ENCODE measurements around the gene PLXNA2.

Gene PLXNA2

DNA sequence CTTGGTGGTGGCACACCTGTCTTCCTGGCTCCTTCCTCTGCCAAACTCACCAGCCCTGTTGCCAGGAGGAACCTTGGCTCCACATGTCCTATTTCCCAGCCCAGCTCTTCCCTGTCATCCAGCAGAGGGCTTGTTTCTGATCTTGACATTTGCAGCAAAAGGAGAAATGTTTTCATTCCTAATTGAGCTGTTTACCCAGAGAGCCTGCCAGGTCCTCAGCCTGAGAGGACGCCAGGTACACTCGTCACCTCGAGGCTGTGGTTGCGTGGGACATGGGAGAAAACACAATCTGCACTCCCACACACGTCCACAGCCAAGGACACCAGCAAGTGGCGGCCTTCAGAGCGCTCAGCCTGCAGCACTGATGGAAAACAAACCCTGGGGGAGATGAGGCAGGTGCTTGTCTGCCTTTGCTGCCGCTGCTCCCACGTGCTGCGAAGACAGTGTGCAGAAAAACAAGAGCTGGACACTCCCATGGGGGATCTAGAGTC lies 200.4 kb downstream of the PLXNA2 start:
- no peak for DNase-seq (ENCODE audit: low read depth in 2 of 2)

DNA sequence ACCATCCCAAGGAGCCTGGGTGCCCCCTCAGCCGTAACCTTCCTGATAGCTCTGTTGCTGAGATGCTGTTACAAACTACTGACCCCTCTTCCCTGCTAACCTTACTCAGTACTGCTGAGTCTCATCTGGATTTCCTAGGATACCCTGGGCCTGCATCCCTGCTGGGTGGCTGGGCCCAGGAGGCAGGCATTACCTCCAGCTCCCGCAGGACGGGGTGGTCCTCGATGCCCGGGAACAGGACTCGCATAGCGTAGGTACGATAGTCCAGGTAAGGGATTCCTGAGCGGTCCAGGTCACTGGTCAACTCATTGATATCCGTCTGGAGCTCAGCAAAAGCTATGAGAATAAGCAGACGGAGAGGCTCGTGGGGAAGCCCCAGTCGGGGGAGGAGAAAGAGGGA lies 201.3 kb downstream of the PLXNA2 start:
- no peak for DNase-seq (ENCODE audit: low read depth in 2 of 2)

DNA sequence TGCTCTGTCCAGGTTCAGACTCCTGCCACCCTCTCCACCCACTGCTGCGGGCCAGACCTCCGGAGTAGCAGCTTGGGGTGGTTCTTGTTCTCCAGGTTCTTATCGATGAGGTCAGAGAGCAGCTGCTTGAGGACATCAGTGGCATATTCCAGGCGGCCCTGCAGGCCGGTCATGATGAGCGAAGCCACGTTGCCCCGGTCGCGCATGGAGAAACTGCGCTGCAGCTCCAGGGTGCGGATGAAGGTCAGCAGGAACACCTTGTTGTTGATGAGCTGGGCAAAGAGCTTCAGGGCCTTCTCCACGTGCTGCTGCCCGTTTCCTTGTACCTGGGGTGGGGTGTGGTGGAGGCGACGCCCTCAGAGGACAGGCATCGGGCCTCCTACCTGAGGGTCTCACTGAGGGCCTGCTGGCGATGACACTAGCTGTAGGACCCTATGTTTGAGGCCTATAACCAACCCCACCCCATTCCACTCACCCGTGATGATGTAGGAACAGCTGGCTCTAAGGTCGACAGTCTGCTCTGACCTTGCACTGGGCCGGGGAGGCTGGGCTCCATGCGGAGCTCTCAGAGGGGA lies 202.1 kb downstream of the PLXNA2 start:
- no peak for DNase-seq (ENCODE audit: low read depth in 2 of 2)

DNA sequence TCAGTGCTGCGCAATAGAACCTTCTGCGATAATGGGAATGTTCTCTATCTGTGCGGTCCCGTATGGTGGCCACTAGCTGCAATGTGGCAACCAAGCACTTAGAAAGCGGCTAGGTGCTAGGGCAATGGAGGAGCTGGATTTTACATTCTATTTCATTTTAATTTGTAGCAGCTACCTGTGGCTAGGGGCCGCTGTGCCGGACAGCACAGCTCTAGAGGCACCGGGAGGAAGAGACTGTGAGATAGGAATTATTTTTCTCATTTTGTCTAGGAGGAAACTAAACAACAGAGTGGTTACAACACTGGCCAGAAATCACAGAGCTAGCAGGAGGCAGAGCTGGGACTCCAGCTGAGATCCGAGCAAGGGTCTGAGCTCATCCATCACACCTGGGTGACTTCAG lies 202.7 kb downstream of the PLXNA2 start:
- no peak for DNase-seq (ENCODE audit: low read depth in 2 of 2)

DNA sequence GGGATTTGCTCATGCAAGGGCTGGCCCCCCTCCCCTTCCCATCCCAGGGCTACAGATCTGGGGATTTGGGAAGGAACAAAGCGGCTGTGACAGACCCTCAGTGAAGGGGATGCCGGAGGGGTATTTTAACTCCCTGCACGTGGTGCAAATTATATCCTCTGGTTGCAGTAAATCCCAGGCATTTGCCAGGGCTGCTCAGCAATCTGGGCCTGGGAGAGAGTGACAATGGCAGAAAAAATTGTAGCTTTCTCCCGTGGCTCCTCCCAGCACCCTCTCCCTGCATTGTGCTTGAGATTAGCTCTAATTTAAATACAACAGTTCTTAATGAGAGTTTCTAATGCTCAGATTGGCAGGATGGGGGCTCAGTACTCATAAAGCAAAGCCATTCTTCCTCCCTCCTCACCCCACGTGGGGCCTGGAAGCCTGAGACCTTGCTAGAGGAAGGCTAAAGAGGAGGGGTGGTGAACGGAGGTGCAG lies 203.3 kb downstream of the PLXNA2 start:
- no peak for DNase-seq (ENCODE audit: low read depth in 2 of 2)

DNA sequence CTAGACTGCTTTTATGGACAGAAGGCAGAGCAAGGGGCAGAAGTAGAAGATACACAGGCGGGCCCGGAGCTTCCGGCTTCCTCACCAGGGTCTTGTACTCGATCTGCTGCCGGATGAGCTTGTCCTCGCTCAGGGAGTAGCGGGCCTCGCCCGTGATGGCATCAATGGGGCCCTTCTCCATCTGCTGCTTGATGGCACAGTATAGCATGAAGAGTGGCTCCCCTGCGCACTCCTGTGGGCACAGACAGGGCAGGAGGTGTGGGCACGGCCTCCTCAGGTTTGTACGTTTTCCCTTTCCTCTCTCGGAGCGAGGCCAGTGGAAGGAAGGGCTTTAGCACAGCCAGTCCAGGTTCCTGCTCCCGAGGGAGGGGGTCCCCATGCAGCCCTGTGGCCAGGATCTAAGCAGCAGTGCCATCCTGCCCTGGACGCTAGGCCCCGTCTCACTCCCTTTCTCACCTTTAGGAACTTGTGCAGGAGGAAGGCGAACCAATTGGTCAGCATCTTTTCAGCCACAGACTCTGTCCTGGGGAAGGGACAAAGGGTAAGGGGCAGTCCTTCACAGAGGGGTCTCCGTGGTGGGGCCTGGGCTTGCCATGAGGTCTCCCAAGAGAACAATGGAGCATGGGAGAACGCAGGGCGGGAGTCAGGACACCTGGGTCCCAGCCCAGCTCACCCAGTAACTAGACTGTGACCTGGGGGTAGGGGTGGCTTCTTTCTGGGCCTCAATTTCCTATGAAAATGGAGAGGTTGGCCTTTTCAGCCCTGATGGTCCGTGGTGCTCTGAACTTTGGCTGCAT lies 204.4 kb downstream of the PLXNA2 start:
- no peak for DNase-seq (ENCODE audit: low read depth in 2 of 2)

DNA sequence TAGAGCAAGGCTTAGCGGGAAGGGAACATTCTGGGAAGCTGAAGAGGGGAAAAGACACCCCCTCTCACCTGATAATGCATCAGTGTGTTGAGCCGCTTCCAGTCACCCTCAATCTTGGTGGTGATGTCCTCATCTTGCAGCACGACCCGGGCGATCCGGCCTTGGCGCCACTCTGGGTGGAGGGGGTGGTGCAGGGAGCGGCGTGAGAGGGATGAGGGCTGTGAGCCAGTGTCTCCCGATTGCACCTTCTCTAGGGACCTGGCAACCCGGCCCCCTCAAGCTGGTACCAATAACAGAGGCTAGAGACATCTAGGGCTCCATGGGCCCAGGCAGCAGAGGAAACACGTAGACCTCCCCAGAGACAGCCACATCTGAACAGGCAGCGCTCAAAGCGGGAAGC lies 205.9 kb downstream of the PLXNA2 start:
- no peak for DNase-seq (ENCODE audit: low read depth in 2 of 2)

DNA sequence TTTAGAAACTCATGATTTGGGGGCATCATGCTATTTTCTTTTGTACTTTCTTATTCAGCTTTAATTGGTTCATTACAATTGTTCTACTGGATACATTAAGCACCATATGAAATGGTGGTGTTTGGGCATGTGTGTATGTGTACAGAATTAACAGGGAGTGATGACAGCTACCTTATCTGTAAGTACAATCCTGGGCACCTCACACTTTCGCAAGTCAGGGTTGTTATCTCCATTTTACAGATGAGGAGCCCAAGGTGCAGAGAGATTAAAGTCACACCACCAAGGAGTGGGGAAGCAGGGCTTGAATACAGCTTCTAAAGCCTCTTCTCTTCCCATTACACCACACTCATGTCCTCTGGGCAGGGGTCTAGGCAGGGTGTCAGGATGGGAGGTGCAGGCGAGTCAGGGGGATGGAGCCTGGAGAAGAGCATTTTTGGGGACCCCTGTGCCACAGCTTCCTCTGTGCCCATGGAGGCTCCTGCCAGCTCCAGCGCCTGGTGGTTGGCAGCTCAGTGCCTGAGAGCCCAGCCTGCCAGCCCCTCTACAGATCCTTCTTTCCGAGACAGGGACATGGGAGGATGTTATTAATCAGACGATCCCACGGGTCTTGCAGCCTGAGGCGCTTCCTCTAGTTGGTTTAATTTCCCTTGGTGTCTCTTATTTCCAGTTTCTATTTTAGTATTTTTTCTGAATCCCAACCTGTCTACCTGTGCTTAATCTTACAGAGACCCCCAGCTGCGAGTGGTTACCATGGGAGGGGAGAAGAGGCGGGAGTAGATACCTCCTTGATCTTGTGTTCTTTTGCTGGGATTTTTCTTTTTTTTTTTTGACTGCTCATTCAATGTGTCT lies 207.0 kb downstream of the PLXNA2 start:
- no peak for DNase-seq (ENCODE audit: low read depth in 2 of 2)

DNA sequence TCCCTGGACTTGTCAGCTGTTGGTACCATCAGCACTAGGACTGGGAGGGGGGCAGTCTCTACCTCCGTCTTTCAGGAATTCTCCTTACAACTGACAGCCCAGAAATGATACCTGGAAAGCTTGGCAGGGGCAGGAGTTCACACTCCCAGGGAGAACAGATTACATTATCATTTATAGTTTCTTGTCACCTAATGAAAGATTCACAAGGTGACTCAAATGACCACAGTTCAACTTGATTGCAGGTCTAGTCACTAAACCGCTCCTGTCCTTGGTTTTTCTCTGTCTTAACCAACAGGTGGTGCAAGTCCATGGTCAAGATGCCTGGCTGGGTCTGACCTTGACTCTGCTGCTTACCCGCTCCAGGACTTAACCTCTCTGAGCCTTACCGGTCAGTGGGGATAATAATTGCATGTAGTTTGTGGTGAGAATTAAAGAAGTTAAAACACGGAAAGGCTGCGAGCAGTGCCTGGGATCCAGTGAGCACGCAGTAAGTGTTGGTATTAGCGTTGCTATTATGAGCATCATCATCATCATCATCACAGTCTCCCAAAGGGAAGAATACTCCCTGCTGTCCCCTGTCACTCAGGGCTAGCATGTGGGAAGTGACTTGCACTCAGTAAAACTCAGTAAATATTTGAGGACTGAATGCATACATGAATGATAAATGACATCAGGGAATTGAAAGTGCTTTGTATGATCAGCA lies 207.9 kb downstream of the PLXNA2 start:
- no peak for DNase-seq (ENCODE audit: low read depth in 2 of 2)

DNA sequence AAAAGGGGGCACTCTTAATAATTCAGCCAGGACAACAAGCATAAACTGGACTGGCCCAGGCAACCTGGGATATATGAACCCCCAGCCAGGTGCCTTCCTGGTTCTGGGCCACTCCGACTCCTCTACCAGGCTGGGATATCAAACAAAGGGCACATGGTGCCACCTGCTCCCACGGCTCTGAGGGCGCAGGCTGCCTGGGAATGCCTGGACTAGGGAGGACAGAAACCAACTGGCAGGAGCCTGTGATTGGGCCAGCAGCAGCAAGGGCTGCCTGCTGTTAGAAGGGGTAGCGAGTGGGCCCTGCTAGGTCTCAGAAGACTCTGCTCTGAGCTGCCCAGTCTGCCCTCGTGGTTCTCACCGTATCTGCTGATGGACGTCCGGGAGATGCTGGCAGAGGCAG lies 210.0 kb downstream of the PLXNA2 start:
- DNase-seq (ENCODE audit: low read depth in 2 of 2): no peak

DNA sequence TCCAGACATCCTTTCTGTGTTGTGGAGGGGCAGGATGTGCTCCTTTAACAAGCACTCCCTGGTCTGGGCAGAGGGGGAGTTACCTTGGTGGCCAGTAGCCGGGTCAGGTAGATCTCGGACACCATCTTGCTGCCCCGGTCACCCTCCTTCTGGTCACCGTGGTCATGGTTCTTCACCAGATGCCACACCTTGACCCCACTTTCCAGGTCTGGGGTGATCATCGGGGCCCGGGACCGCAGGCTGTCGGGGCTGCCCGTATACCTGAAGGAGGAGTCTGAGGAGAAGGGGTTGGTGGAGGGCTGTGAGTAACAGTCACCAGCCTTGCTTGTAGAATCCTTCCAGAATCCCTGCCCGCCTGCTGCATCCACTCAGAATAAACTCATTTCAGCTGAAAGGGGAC lies 210.9 kb downstream of the PLXNA2 start:
- no peak for DNase-seq (ENCODE audit: low read depth in 2 of 2)

DNA sequence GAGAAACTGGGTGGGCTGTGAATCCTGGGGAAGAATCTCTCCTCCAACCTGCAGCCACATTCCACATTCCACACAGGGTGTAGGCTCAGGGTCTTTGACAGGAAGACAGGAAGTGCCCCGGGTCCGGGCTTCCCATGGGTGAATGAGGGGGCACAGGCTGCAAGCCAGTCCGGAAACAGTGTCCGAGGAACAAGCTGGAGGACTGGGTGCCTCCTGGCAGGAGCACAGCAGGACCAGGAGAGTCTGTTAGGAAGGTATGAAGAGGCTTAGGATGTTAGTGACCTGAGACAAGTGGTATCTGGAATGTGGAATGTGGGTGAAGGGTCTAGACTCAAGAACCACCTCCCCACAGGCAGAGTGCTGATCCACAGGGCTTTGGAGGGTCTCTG lies 212.3 kb downstream of the PLXNA2 start:
- no peak for DNase-seq (ENCODE audit: low read depth in 2 of 2)

DNA sequence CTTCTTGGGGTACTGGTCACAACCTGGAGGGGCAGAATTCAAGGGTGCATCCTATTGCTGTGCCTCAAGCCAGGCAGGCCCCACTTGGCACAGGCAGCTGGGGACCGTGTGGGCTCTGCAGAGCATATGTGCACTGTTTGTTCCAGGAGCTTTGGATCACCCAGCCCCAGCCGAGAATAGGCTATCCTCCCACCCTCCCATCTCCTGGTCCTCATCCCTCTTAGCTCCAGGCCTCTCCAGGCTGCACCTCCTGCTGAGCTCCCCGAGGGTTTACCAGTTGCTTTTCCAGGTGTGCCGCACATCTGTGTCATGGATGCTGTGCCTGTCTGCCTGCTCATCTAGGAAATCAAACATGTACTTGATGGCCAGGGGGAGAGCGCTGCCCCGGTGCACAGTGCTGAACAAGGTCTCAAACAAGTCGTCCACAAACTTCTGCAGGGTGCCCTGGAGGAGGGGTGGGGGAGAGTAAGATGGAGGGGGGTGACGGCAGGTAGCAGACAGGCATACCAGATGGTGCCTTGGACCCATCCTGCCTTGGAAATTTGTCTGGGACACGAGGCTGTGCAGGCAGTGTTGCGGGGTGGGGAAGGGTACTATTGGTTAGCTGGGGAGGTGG lies 212.8 kb downstream of the PLXNA2 start:
- no peak for DNase-seq (ENCODE audit: low read depth in 2 of 2)

DNA sequence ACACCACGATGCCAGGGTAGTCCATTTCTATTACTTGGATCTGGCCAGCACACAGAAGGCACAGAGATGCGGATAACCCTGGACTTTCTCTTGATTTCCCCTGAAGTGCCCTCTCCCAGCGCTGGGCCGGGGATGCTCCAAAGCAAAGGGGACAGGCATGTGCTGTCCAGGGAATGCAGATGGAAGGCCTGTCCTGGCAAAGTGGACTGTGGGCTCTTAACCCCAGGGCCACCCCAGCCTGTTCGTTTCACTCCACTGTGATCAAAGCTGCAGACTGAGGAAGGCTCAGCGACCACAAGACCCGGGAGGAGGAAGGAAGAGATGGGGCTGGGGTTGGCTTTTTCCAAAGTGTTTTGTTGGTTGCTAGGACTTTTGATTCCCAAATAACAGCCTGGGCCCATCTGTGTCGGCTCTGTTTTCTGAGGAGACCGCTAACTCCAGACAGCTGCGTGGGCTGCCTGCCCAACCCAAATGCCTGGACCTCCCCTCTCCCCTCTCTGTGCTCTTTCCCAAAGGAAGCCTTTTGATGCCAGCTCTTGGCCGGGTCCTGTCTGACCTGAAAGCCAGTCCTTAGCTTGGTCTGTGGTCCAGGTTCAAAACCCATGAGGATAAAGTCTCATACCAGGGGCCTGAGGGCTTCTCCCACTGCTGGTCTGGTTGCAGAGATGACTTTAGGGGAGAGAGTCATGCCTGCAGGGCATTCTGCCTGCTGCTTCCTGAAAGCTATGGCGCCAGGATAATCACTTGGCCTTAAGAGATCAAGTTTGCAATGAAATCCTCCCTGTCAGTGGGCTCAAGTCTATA lies 213.7 kb downstream of the PLXNA2 start:
- no peak for DNase-seq (ENCODE audit: low read depth in 2 of 2)

DNA sequence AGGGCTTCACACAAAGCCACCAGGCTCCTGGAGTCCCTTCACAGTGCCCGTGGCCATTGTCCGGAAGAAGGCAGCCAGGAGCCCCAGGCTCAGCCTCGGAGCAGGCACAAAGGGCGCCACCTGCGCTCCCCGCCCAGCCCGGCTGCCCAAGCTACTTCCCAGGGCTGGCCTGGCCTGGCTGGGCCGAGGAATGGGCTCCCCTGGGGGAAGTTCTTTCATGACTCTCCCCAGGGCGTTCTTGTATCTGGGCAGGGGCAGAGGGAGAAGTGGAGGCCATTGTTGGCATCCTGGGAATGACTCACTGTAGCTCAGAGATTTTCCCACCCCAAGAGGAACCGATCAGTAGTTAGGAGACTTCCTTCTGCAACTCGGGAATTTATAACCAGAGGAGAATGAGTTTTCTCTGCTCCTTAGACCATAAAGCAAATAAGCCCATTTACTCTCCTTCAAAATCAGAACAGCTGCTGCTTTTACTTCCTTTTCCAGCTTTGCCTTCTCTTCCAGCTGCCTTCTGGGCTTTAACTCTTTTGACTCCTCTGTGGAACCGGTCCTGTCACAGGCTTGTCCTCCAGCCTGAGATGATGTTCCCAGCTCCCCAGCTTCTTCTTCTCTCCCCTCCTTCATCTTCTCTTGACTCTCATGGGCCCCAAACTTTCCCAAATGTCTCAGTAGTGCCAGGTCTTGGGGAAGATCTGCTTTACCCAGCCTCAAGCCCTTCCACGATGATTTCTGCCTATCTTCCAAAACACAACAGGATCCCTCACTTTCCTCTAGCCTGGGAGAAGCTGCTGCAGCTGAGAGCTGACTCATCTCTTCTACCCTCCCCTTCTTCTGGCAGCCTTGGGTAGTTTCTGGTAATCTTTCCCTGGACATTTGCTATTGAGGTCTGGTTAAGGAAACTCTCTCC lies 214.6 kb downstream of the PLXNA2 start:
- no peak for DNase-seq (ENCODE audit: low read depth in 2 of 2)

DNA sequence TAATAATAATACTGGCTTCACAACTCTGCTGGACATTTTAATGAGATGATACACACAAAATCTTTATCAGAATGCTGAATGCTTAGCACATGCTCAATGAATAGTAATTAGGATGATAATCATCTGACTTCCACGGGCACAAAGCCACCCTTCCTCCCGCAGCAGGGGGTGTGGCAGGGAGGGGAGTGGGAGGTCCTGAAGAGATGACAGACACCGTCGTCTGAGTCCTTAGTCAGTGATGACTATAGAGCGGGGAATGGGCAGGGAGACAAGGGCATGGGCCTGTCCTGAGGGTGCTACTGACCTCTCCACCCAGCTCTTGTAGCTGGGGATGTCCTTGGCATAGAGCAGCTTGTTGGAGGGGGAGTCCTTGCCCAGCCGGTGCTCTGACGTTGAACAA lies 215.7 kb downstream of the PLXNA2 start:
- DNase-seq (ENCODE audit: low read depth in 2 of 2): no peak

DNA sequence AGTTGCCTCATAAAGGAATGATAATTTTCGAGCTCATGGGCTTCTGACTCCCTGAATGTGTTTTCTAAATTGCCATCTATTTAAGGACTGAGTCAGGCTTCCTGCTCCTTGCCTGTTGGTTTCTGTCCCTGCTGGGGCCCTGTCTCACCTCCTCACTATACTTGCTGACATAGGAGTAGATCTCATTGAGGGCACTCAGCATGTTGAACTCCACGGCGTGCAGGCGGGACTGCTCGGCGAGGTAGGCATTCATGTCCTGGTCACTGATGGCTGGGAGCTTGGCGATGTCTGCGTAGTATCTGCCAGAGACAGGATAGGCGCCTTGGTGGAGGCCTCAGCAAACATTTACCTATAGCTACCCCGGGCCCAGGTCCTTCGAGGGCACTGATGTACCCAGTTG lies 216.3 kb downstream of the PLXNA2 start:
- no peak for DNase-seq (ENCODE audit: low read depth in 2 of 2)

DNA sequence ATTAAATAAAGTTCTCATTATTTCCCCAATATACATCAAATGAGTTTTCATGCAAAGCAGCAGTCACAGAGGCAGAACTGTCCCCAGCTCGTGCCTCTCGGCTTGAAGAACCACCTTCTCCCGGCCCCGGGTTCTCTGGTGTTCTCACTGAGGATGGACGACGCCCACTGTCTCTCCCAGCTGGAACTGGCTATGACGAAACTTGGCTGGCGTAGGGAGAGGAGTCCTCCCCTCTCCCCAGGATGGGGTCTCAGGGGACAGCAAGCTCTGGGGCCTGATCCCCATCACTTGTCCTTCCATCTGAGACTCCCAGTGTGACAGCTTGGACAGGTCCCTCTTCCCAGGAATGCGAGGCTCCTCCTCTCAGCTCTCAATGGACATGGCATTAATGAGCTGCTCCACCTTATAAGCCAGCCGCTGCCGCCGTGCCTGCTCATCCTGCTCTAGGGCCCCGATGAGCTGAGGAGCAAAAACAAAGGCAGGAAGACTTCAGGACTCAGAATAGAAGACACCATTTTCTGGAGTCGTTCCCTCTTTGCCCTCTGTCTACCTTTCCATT lies 217.2 kb downstream of the PLXNA2 start:
- no peak for DNase-seq (ENCODE audit: low read depth in 2 of 2)

DNA sequence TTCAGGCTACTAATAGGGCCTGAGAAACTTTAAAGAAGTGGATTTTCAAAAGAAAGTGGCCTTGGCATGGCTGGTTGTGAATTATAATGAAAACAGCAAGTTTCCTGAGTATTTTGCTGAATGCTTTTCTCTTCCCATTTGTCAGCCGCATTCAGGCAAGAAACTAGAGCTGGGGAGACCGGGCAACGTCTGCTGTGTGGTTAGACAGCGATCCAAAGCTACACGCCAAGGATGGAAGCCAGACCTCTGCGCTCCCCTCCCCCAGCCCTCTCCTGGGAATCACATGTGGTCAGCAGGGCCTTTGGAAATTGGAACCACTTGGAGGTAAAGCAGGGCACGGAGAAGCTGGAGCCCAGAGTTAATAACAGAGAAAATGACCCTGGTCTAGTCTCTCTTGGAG lies 219.2 kb downstream of the PLXNA2 start:
- DNase-seq (ENCODE audit: low read depth in 2 of 2): no peak

All from stimulated activated CD4-positive, alpha-beta T cell treated with anti-CD3 and anti-CD28 coated beads, Interleukin-1b, Interleukin-23, amount 100 ng/mL, for 1 hour (primary cell).